ENCODE results near the gene THAP9.
"Not testable (repeated sequence)": the region's sequence is repeated elsewhere in the genome, so short reads cannot be mapped to it uniquely, and the experiment has no call there.

Gene THAP9

GRCh38 chr4:82898322-82899243 lies 2.0 kb upstream of the THAP9 start:
- DNase-seq = peak; percentile 9

GRCh38 chr4:82899374-82900065 lies 1.0 kb upstream of the THAP9 start:
- no peak for DNase-seq

GRCh38 chr4:82900066-82900410 lies 497 bp upstream of the THAP9 start:
- peak; percentile 58 for DNase-seq

GRCh38 chr4:82901183-82901718 lies 716 bp downstream of the THAP9 start:
- DNase-seq = no peak

GRCh38 chr4:82903737-82904136 lies 3.2 kb downstream of the THAP9 start:
- no peak for DNase-seq

- DNase-seq = no peak
Observed at GRCh38 chr4:82905205-82905604, 4.7 kb downstream of the THAP9 start.

- no peak for DNase-seq
Observed at GRCh38 chr4:82906469-82906868, 5.9 kb downstream of the THAP9 start.

GRCh38 chr4:82909326-82909725 lies 8.8 kb downstream of the THAP9 start:
- no peak for DNase-seq

GRCh38 chr4:82913305-82913704 lies 12.8 kb downstream of the THAP9 start:
- DNase-seq = no peak

- DNase-seq = not testable (repeated sequence)
Observed at GRCh38 chr4:82913968-82914367, 13.4 kb downstream of the THAP9 start.

- DNase-seq = no peak
Observed at GRCh38 chr4:82918091-82918490, 17.6 kb downstream of the THAP9 start.

GRCh38 chr4:82919386-82919785 lies 18.9 kb downstream of the THAP9 start:
- no peak for DNase-seq

- DNase-seq = no peak
Observed at GRCh38 chr4:82921795-82922194, 21.3 kb downstream of the THAP9 start.

GRCh38 chr4:82930848-82931755 lies 30.6 kb downstream of the THAP9 start:
- no peak for DNase-seq

- no peak for DNase-seq
Observed at GRCh38 chr4:82934441-82934840, 33.9 kb downstream of the THAP9 start.

- DNase-seq = no peak
Observed at GRCh38 chr4:82939414-82939813, 38.9 kb downstream of the THAP9 start.

GRCh38 chr4:82947498-82947897 lies 47.0 kb downstream of the THAP9 start:
- DNase-seq = no peak

- no peak for DNase-seq
Observed at GRCh38 chr4:82948647-82949204, 48.2 kb downstream of the THAP9 start.

- DNase-seq = no peak
Observed at GRCh38 chr4:82951196-82951595, 50.7 kb downstream of the THAP9 start.

- DNase-seq = no peak
Observed at GRCh38 chr4:82954212-82954611, 53.7 kb downstream of the THAP9 start.

- DNase-seq = no peak
Observed at GRCh38 chr4:82957045-82957444, 56.5 kb downstream of the THAP9 start.

- DNase-seq = no peak
Observed at GRCh38 chr4:82965763-82966162, 65.2 kb downstream of the THAP9 start.

- no peak for DNase-seq
Observed at GRCh38 chr4:82968972-82969371, 68.4 kb downstream of the THAP9 start.

All from NCI-H1105 treated with DMSO at 0.1 percent for 48 hours (cell line).